Liver (tissue), 9 donors: ENCODE data around the gene LPIN3. TPM values are rescaled to one million over a fixed set of nuclear protein-coding genes. Genes with fewer than 3 reads are reported as not detected.

Experiments
- DNase-seq: peaks from one replicate; pipeline ENCODE4 v3.0.0-alpha.2; 2017; ENCODE audit warnings: low spot score
- H3K27ac ChIP-seq, 2 donors: one replicate each; pipeline ENCODE4 v1.7.0; 2013; ENCODE audit warnings: inconsistent platforms in 2 of 2, low read length in 2 of 2, control low read depth in 1 of 2, low read depth in 1 of 2, mild to moderate bottlenecking in 1 of 2
- H3K27me3 ChIP-seq, 4 donors: one replicate each; pipeline versions ENCODE4 v1.6.1 to v1.7.0; 2013; ENCODE audit warnings: low read length in 3 of 4, inconsistent platforms in 1 of 4, mild to moderate bottlenecking in 1 of 4, moderate library complexity in 1 of 4; ENCODE audit not compliant: control insufficient read depth in 4 of 4, insufficient read depth in 4 of 4
- H3K36me3 ChIP-seq, 4 donors: one replicate each; pipeline versions ENCODE4 v1.6.1 to v1.7.0; 2013; ENCODE audit warnings: low read length in 3 of 4, mild to moderate bottlenecking in 3 of 4, low read depth in 1 of 4, moderate library complexity in 1 of 4; ENCODE audit not compliant: control insufficient read depth in 4 of 4, insufficient read depth in 3 of 4
- H3K4me1 ChIP-seq, 4 donors: one replicate each; pipeline versions ENCODE4 v1.6.1 to v1.7.0; 2013; ENCODE audit warnings: low read length in 3 of 4, mild to moderate bottlenecking in 3 of 4, moderate library complexity in 1 of 4; ENCODE audit not compliant: control insufficient read depth in 4 of 4, insufficient read depth in 4 of 4
- H3K4me3 ChIP-seq, 3 donors: one replicate each; pipeline versions ENCODE4 v1.6.1 to v1.7.0; 2013; ENCODE audit warnings: low read length in 3 of 3, control low read depth in 1 of 3, low read depth in 1 of 3, mild to moderate bottlenecking in 1 of 3
- H3K9ac ChIP-seq, 2 donors: one replicate each; pipeline ENCODE4 v1.7.0; 2013; ENCODE audit warnings: low read length in 2 of 2, mild to moderate bottlenecking in 2 of 2, moderate library complexity in 2 of 2, control low read depth in 1 of 2, low read depth in 1 of 2
- H3K9me3 ChIP-seq, 4 donors: one replicate each; pipeline versions ENCODE4 v1.6.1 to v1.7.0; 2013; ENCODE audit warnings: low read length in 3 of 4; ENCODE audit not compliant: control insufficient read depth in 4 of 4
- EGR1 ChIP-seq, 2 donors: IDR thresholded peaks; 2 replicates each; pipeline ENCODE4 v1.6.1; 2016 to 2018; ENCODE audit warnings: antibody characterized with exemption in 2 of 2, low read depth in 2 of 2
- FOXA1 ChIP-seq: IDR thresholded peaks from 2 replicates; pipeline ENCODE4 v1.6.1; 2016; ENCODE audit warnings: antibody characterized with exemption
- FOXA2 ChIP-seq: IDR thresholded peaks from 2 replicates; pipeline ENCODE4 v1.6.1; 2016; ENCODE audit warnings: antibody characterized with exemption
- GABPA ChIP-seq, 2 donors: IDR thresholded peaks in 1 of 2; conservative IDR thresholded peaks in 1 of 2; 2 replicates each; pipeline ENCODE4 v1.6.1; 2016; ENCODE audit warnings: antibody characterized with exemption in 2 of 2, mild to moderate bottlenecking in 1 of 2, moderate library complexity in 1 of 2
- HNF4A ChIP-seq, 2 donors: conservative IDR thresholded peaks; 2 replicates each; pipeline ENCODE4 v1.6.1; 2016; ENCODE audit warnings: antibody characterized with exemption in 2 of 2, mild to moderate bottlenecking in 2 of 2
- HNF4G ChIP-seq: IDR thresholded peaks from 2 replicates; pipeline ENCODE4 v1.6.1; 2016; ENCODE audit warnings: antibody characterized with exemption
- JUND ChIP-seq, 2 donors: IDR thresholded peaks; 2 replicates each; pipeline ENCODE4 v1.6.1; 2016; ENCODE audit warnings: antibody characterized with exemption in 2 of 2
- NR2F2 ChIP-seq: IDR thresholded peaks from 2 replicates; pipeline ENCODE4 v1.6.1; 2016; ENCODE audit warnings: antibody characterized with exemption
- RAD21 ChIP-seq, 2 donors: IDR thresholded peaks; 2 replicates each; pipeline ENCODE4 v1.6.1; 2016; ENCODE audit warnings: antibody characterized with exemption in 2 of 2, mild to moderate bottlenecking in 2 of 2
- REST ChIP-seq: IDR thresholded peaks from 2 replicates; pipeline ENCODE4 v1.6.1; 2016; ENCODE audit warnings: antibody characterized with exemption, mild to moderate bottlenecking
- SP1 ChIP-seq: IDR thresholded peaks from 2 replicates; pipeline ENCODE4 v1.6.1; 2018; ENCODE audit warnings: antibody characterized with exemption, mild to moderate bottlenecking
- TAF1 ChIP-seq: conservative IDR thresholded peaks from 2 replicates; pipeline ENCODE4 v1.6.1; 2016; ENCODE audit warnings: antibody characterized with exemption, mild to moderate bottlenecking
- YY1 ChIP-seq: IDR thresholded peaks from 2 replicates; pipeline ENCODE4 v1.6.1; 2016; ENCODE audit warnings: antibody characterized with exemption, mild to moderate bottlenecking
- ZBTB33 ChIP-seq: IDR thresholded peaks from 2 replicates; pipeline ENCODE4 v1.6.1; 2016; ENCODE audit warnings: antibody characterized with exemption
- WGBS: extraction: QIAGEN DNeasy Blood & Tissue Kit; methylation state at CpG from one replicate; pipeline ENCODE4 v1.1.7; 2013; 5-methylcytosine and 5-hydroxymethylcytosine counted together
- polyA plus RNA-seq, 2 donors: library from polyadenylated mRNA; stranded (reverse) in 1 of 2; unstranded in 1 of 2; fragments of 200-250 nt in 1 of 2; fragments of >200 nt in 1 of 2; fragmentation: Nextera tagmentation in 1 of 2; extraction: Ambion mirVana in 1 of 2; gene quantifications; one replicate each; pipeline versions ENCODE4 v1.2.1 to v1.2.3, GENCODE V29; 2013 to 2015
- total RNA-seq, 2 donors: library from RNA; depleted of rRNA; stranded (reverse); fragments of >200 nt; gene quantifications; one replicate each; pipeline ENCODE4 v1.2.3, GENCODE V29; 2014
- TF ChIP-seq, protein P1 (sequence below): fragments of 150-350 bp; IDR thresholded peaks from 2 replicates; pipeline ENCODE4 v1.5.1; 2017; ENCODE audit warnings: improper control_type of control experiment, low read depth, low read length; ENCODE audit not compliant: missing input control
- TF ChIP-seq, protein P2 (sequence below): IDR thresholded peaks from 2 replicates; pipeline ENCODE4 v1.6.1; 2016; ENCODE audit warnings: antibody characterized with exemption
- donor health status: healthy.
- donor health status: healthy.
- donor health status: healthy.
- donor health status: healthy.
- donor health status: healthy.

LPIN3 gene
- total and polyA plus RNA-seq, 4 donors = 1.5 to 32.4 (median 13.4) TPM

- 89% methylated on average over 9 of the region's 9 CpGs for WGBS
- no peak overlapping the region for H3K27ac ChIP-seq
- TF ChIP-seq HNF4G (no peak), TAF1 (no peak), EGR1 (IDR thresholded peaks at IDR 0.05; ENCODE audit: low read depth in 2 of 2) (no peak), NR2F2 (no peak), HNF4A (conservative IDR thresholded peaks at IDR 0.05) (no peak), JUND (IDR thresholded peaks at IDR 0.05) (no peak), GABPA (IDR thresholded peaks at IDR 0.05 in 1 of 2, conservative IDR thresholded peaks at IDR 0.05 in 1 of 2) (no peak), REST (no peak), YY1 (no peak), SP1 (no peak), FOXA2 (no peak)
- TF ChIP-seq, protein P1, sequence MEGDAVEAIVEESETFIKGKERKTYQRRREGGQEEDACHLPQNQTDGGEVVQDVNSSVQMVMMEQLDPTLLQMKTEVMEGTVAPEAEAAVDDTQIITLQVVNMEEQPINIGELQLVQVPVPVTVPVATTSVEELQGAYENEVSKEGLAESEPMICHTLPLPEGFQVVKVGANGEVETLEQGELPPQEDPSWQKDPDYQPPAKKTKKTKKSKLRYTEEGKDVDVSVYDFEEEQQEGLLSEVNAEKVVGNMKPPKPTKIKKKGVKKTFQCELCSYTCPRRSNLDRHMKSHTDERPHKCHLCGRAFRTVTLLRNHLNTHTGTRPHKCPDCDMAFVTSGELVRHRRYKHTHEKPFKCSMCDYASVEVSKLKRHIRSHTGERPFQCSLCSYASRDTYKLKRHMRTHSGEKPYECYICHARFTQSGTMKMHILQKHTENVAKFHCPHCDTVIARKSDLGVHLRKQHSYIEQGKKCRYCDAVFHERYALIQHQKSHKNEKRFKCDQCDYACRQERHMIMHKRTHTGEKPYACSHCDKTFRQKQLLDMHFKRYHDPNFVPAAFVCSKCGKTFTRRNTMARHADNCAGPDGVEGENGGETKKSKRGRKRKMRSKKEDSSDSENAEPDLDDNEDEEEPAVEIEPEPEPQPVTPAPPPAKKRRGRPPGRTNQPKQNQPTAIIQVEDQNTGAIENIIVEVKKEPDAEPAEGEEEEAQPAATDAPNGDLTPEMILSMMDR = no peak
- TF ChIP-seq, protein P2, sequence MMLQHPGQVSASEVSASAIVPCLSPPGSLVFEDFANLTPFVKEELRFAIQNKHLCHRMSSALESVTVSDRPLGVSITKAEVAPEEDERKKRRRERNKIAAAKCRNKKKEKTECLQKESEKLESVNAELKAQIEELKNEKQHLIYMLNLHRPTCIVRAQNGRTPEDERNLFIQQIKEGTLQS = no peak
- no peak for DNase-seq
- H3K27me3 ChIP-seq = no peaks in the 10 kb centered on the region
- H3K4me3 ChIP-seq = no peak overlapping the region
- H3K36me3 ChIP-seq = no peaks in the 10 kb centered on the region
- peaks cover 0 to 15% (median 4%) of the 10 kb centered on the region in 4 donors for H3K4me1 ChIP-seq
- no peak overlapping the region for H3K9ac ChIP-seq
- H3K9me3 ChIP-seq = no peaks in the 10 kb centered on the region
These were observed 54.5 kb downstream of the LPIN3 start for GRCh38 chr20:41394931-41395666.

- Histone ChIP-seq H3K4me1 (peaks cover 0 to 15% (median 4%) of the 10 kb centered on the region in 4 donors), H3K27ac (no peak overlapping the region), H3K9me3 (no peaks in the 10 kb centered on the region), H3K9ac (no peak overlapping the region), H3K27me3 (no peaks in the 10 kb centered on the region), H3K36me3 (no peaks in the 10 kb centered on the region), H3K4me3 (no peak overlapping the region)
- 73% methylated on average over 18 of the region's 18 CpGs for WGBS
- no peak for DNase-seq
- TF ChIP-seq NR2F2 (no peak), FOXA2 (no peak), JUND (IDR thresholded peaks at IDR 0.05) (no peak), EGR1 (IDR thresholded peaks at IDR 0.05; ENCODE audit: low read depth in 2 of 2) (no peak), FOXA1 (no peak), ZBTB33 (no peak), HNF4G (no peak), TAF1 (no peak), GABPA (IDR thresholded peaks at IDR 0.05 in 1 of 2, conservative IDR thresholded peaks at IDR 0.05 in 1 of 2) (no peak), RAD21 (IDR thresholded peaks at IDR 0.05) (no peak), YY1 (no peak), REST (no peak)
- TF ChIP-seq, protein P2 = no peak
These were observed 55.3 kb downstream of the LPIN3 start for GRCh38 chr20:41395667-41396664.
